Calu3 (cell line): Measurements from ENCODE around the gene SCNN1G. TPM values are rescaled to one million over a fixed set of nuclear protein-coding genes. Genes with fewer than 3 reads are reported as not detected.

Source experiments
- BruUV-seq: library from RNA; stranded (reverse); fragments of 400-500 nt; replicated peaks from 2 replicates; lab custom pipeline; 2021; lab: Mats Ljungman, UMichigan
- CTCF ChIA-PET: fragments of 300-600 bp; sonication (Branson Sonifier 250); formaldehyde crosslinking; loops from one replicate; lab custom pipeline; 2022; ENCODE audit warnings: antibody characterized with exemption; lab: Charles Lee
- DNase-seq: peaks from one replicate; pipeline ENCODE4 v3.0.0; 2022
- H3K27ac Mint-ChIP-seq: one replicate; pipeline ENCODE4 v1.8.0; 2022; ENCODE audit warnings: mixed read lengths; ENCODE audit not compliant: unreplicated experiment
- H3K27me3 Mint-ChIP-seq: one replicate; pipeline ENCODE4 v1.8.0; 2022; ENCODE audit warnings: mixed read lengths; ENCODE audit not compliant: unreplicated experiment
- H3K36me3 Mint-ChIP-seq: one replicate; pipeline ENCODE4 v1.8.0; 2022; ENCODE audit warnings: mild to moderate bottlenecking, moderate library complexity, mixed read lengths; ENCODE audit not compliant: insufficient read depth, unreplicated experiment
- H3K4me1 Mint-ChIP-seq: one replicate; pipeline ENCODE4 v1.8.0; 2022; ENCODE audit warnings: mild to moderate bottlenecking, low read depth, mixed read lengths; ENCODE audit not compliant: unreplicated experiment
- H3K4me3 Mint-ChIP-seq: one replicate; pipeline ENCODE4 v1.8.0; 2022; ENCODE audit warnings: mild to moderate bottlenecking, low read depth, moderate library complexity, mixed read lengths; ENCODE audit not compliant: unreplicated experiment
- H3K9me3 Mint-ChIP-seq: one replicate; pipeline ENCODE4 v1.8.0; 2022; ENCODE audit warnings: low read depth, mixed read lengths; ENCODE audit not compliant: unreplicated experiment
- CTCF ChIP-seq: fragments of 200-600 bp; IDR thresholded peaks from one replicate; pipeline ENCODE4 v1.8.0; 2022; ENCODE audit warnings: antibody characterized with exemption; ENCODE audit not compliant: unreplicated experiment
- intact Hi-C: fragments of 100-400 bp; cut with micrococcal nuclease; formaldehyde crosslinking; loops from one replicate; pipeline ENCODE4 v1.10.0; 2022; ENCODE audit not compliant: unreplicated experiment
- total RNA-seq: library from RNA; stranded (reverse); gene quantifications from 2 replicates; pipeline ENCODE4 v1.2.3, GENCODE V29; 2022

The SCNN1G gene
- total RNA-seq, 1 experiment from 2014 or later, result not detected

- Mint-ChIP-seq H3K27ac (no peak overlapping the region), H3K36me3 (no peaks in the 10 kb centered on the region), H3K4me3 (no peak overlapping the region), H3K27me3 (peaks cover 86% of the 10 kb centered on the region), H3K4me1 (no peaks in the 10 kb centered on the region), H3K9me3 (no peaks in the 10 kb centered on the region)
- no peak for DNase-seq
- CTCF ChIA-PET, result interaction anchor here (0.6 to 0.7 kb wide), 2 partner anchors 44 to 53 kb away, joined by 3 read pairs; no protein-coding TSS in a partner anchor
- BruUV-seq, result no TSS peak
- no peak for TF ChIP-seq CTCF
- intact Hi-C loops, result no loop called here
Observed at GRCh38 chr16:23172583-23172982, 10.0 kb upstream of the SCNN1G start.

GRCh38 chr16:23172994-23173393 lies 9.6 kb upstream of the SCNN1G start:
- TF ChIP-seq CTCF, result no peak
- H3K27me3 Mint-ChIP-seq, result peaks cover 90% of the 10 kb centered on the region
- no peak overlapping the region for H3K4me3 Mint-ChIP-seq
- H3K27ac Mint-ChIP-seq, result no peak overlapping the region
- DNase-seq, result no peak
- BruUV-seq, result no TSS peak
- CTCF ChIA-PET, result interaction anchor here (0.6 kb wide), 1 partner anchor 44 kb away, joined by 3 read pairs; no protein-coding TSS in a partner anchor
- no peaks in the 10 kb centered on the region for H3K36me3 Mint-ChIP-seq
- no peaks in the 10 kb centered on the region for H3K4me1 Mint-ChIP-seq
- intact Hi-C loops, result no loop called here
- no peaks in the 10 kb centered on the region for H3K9me3 Mint-ChIP-seq

- no peaks in the 10 kb centered on the region for H3K36me3 Mint-ChIP-seq
- no peak for TF ChIP-seq CTCF
- no peak overlapping the region for H3K27ac Mint-ChIP-seq
- no TSS peak for BruUV-seq
- no peaks in the 10 kb centered on the region for H3K4me1 Mint-ChIP-seq
- intact Hi-C loops, result no loop called here
- DNase-seq, result no peak
- H3K9me3 Mint-ChIP-seq, result no peaks in the 10 kb centered on the region
- CTCF ChIA-PET, result no interaction called here
- peaks cover 90% of the 10 kb centered on the region for H3K27me3 Mint-ChIP-seq
- no peak overlapping the region for H3K4me3 Mint-ChIP-seq
Observed at GRCh38 chr16:23174622-23175021, 7.9 kb upstream of the SCNN1G start.

GRCh38 chr16:23175651-23176050 lies 6.9 kb upstream of the SCNN1G start:
- Mint-ChIP-seq H3K4me1 (no peaks in the 10 kb centered on the region), H3K9me3 (no peaks in the 10 kb centered on the region), H3K36me3 (no peaks in the 10 kb centered on the region), H3K4me3 (no peak overlapping the region), H3K27me3 (peaks cover 87% of the 10 kb centered on the region), H3K27ac (no peak overlapping the region)
- no peak for TF ChIP-seq CTCF
- intact Hi-C loops, result no loop called here
- BruUV-seq, result no TSS peak
- CTCF ChIA-PET, result no interaction called here
- DNase-seq, result no peak
